T-helper 22 cell (primary cell): ENCODE data around the gene COL5A2.

Experiments used
- DNase-seq: peaks from one replicate; pipeline ENCODE4 v3.0.0-alpha.2; 2020; ENCODE audit warnings: low read depth

Gene COL5A2

DNA sequence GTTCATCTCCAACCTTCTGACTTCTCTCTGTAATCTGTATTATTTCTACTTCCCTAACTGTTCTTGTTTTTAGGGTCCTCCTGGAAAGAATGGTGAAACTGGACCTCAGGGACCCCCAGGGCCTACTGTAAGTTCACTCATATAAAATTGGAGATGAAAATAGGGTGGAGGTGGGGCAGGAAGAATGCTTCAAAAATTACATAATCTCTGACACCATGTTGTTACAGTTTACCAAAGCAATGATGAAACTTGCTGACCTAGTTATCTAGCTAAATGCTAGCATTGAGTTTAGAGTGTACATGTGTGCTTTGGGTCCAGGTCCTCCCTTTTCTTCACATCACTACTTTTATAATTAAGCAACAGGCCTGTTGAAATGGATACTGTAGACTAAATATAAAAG, 182.3 kb downstream of the COL5A2 start:
- no peak for DNase-seq

DNA sequence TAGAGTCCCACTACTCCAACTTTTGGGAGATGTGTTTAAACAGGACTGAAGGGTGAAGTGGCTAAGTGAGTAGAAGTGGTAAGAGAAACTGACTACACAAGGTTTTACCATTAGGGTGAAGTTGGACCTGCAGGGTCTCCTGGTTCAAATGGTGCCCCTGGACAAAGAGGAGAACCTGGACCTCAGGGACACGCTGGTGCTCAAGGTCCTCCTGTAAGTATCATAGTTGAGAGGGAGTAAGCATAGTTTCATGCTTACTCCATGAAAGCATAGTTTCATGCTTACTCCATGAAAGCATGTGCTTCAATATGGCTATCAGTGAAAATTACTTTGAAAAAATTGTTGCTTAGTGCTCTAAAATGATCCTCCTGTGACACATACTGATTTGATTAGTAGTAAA, 186.3 kb downstream of the COL5A2 start:
- no peak for DNase-seq

DNA sequence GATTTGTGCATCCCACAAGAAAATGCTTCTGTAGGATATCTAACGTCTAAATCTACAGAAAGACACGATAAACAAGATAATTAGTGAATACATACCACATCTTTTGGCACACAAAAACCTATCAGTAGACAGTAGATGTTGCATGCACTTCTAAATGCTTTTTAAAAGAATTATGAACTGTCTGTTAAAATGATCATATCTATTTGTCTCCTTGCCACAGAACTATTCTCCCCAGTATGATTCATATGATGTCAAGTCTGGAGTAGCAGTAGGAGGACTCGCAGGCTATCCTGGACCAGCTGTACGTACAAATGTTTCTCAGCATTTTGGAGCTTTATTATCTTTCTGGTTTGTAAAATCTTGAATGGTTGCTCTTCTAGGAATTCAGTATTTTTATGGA, 192.7 kb downstream of the COL5A2 start:
- no peak for DNase-seq

DNA sequence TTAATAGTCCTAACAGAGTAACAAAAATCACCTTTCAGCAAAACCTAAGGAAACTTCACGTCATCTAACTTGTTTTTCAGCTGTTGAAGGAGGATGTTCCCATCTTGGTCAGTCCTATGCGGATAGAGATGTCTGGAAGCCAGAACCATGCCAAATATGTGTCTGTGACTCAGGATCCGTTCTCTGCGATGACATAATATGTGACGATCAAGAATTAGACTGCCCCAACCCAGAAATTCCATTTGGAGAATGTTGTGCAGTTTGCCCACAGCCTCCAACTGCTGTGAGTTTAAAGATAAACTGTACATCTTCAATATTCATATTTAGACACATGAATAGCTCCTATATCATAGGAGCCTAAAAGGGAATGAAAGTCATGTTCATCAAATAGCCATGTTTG, 194.9 kb downstream of the COL5A2 start:
- DNase-seq: no peak

DNA sequence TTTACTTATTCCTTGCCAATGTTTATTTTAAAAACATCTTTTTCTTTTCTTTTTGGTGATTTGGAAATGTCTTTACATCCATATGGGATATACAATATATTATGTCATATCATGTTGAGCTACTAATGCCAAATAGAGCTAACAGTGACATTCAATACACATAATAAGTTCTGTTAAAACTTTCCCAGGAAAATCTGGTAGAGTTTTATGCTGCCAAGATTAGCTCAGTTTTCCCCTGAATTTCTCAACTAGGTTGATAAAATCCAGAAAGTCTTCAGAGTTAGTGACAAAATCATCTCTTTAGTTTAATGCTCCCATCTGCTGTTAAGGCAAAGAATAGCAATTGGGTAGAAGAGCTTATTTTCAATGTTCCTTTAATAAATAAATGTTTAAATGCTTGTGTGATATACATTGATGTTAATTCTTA, 195.5 kb downstream of the COL5A2 start:
- DNase-seq: no peak

DNA sequence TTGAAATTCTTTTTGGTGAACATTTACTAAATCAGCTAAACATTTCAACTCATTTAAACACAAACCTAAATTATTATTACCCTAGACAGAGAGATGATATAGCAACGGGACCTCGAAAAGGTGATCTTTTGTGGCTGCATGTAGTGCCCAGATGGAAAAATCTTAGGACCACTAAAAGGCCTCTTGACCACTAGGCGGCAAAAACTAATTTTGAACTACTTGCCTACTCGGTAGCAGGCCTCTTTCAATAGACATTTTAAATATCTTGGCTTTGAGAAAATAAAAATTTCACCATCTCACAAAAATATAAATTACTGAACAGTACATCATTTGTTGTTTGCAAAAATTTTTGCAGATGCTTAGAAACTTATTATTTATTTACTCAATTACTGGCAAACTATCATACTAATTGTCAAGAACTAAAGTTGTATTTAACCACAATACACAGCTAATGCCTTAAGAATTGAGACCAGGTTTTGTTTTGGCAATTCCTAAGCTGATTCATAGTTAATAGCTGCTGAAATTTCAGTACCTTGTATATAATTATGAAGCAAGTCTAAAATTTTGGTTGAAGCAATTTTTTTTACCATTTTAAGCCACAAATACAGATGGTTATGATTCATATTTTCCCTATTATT, 196.0 kb downstream of the COL5A2 start:
- DNase-seq: no peak
